BJ (cell line): ENCODE measurements around the gene CEP170B. TPM values are rescaled to one million over a fixed set of nuclear protein-coding genes. Genes with fewer than 3 reads are reported as not detected.

ENCODE experiments used
- CTCF ChIA-PET: fragments of 350-600 bp; formaldehyde crosslinking; extraction: SDS; loops from one replicate; lab custom pipeline; 2021; ENCODE audit warnings: antibody characterized with exemption, inconsistent platforms; lab: Yijun Ruan, JAX
- POLR2A ChIA-PET: fragments of 300-600 bp; sonication (Branson Sonifier 250); formaldehyde crosslinking; extraction: SDS; loops from one replicate; lab custom pipeline; 2021; ENCODE audit warnings: antibody characterized with exemption; lab: Charles Lee
- DNase-seq: peaks from one replicate; pipeline ENCODE4 v3.0.0-alpha.2; 2011; ENCODE audit warnings: low read depth
- H3K27me3 ChIP-seq: 2 replicates; pipeline ENCODE4 v1.6.0; 2011; ENCODE audit warnings: low read length; ENCODE audit not compliant: control insufficient read depth, insufficient read depth
- H3K36me3 ChIP-seq: 2 replicates; pipeline ENCODE4 v1.5.1; 2011; ENCODE audit warnings: low read length; ENCODE audit not compliant: control insufficient read depth, insufficient read depth
- H3K4me3 ChIP-seq: 2 replicates; pipeline ENCODE4 v1.5.1; 2011; ENCODE audit warnings: low read depth, mild to moderate bottlenecking, control low read depth, low read length
- polyA plus RNA-seq: library from polyadenylated mRNA; depleted of rRNA; stranded (reverse); fragments of >200 nt; gene quantifications from 2 replicates; pipeline ENCODE4 v1.2.3, GENCODE V29; 2011
- TF ChIP-seq, protein P1 (sequence below): IDR thresholded peaks from 2 replicates; pipeline ENCODE4 v1.5.1; 2011; ENCODE audit warnings: low read depth, mild to moderate bottlenecking, control low read depth, inconsistent platforms, low read length, moderate library complexity; ENCODE audit not compliant: insufficient read depth

CEP170B gene
- polyA plus RNA-seq, 1 experiment = 8.0 TPM

DNA sequence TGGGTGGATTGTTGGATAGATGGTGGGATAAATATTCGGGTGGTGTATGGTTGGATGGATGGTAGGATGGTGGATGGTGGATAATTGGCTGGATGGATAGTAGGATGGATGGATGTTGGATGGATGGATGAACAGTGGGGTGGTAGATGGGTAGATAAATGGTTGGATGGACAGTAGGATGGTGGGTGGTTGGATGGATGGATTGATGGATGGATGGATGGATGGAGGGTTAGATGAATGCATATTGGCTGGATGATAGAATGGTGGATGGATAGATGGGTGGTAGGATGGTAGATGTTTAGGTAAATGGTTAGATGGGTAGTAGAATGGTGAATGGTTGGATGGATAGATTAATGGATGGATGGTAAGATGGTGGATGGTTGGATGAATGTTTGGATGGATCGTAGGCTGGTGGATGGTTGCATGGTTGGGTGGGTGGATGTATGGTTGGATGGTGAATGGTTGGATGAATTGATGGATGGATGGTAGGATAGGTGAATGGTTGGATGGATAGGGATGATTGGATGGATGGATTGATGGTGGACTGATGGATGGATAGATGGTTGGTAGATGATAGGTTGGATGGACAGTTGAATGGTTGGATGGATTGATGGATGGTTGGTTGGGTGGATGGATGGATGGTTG lies 40.6 kb upstream of the CEP170B start:
- Histone ChIP-seq H3K4me3 (no peak overlapping the region), H3K36me3 (no peaks in the 10 kb centered on the region), H3K27me3 (no peaks in the 10 kb centered on the region)
- POLR2A ChIA-PET = no interaction called here
- DNase-seq = no peak
- TF ChIP-seq, protein P1, sequence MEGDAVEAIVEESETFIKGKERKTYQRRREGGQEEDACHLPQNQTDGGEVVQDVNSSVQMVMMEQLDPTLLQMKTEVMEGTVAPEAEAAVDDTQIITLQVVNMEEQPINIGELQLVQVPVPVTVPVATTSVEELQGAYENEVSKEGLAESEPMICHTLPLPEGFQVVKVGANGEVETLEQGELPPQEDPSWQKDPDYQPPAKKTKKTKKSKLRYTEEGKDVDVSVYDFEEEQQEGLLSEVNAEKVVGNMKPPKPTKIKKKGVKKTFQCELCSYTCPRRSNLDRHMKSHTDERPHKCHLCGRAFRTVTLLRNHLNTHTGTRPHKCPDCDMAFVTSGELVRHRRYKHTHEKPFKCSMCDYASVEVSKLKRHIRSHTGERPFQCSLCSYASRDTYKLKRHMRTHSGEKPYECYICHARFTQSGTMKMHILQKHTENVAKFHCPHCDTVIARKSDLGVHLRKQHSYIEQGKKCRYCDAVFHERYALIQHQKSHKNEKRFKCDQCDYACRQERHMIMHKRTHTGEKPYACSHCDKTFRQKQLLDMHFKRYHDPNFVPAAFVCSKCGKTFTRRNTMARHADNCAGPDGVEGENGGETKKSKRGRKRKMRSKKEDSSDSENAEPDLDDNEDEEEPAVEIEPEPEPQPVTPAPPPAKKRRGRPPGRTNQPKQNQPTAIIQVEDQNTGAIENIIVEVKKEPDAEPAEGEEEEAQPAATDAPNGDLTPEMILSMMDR = no peak
- CTCF ChIA-PET = interaction anchor here (4.2 kb wide), 1 partner anchor 56 kb away, joined by 76 read pairs; no protein-coding TSS in a partner anchor

DNA sequence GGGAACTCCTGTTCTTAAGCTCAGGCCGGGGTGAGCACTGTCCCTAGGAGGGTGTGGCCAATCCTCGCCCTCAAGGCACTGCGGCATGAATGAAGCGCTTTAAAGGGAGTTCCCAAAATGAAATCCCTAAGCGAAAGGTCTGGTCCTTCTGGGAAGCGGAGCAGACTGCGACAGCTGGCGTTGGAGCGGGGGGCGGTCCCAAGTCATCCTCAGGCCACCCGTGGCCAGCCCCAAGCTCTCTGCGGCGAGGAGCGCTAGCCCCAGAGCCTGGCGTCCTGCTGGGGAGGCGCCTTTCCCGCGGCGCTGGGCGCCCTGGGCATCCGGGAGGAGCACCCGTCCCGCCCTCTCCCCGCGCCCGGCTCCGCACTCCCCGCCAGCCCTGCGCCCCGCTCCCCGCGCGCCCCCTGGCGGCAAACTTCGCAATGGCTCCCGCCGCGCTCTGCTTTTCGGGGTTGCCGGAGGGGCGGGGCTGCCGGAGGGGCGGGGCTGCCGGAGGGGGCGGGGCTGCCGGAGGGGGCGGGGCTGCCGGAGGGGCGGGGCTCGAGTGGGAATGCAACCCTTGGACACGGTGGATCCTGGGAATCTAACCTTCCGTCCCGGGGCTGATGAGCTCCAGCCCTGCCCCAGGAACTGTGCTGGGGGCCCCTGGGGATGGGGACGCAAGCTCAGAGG lies 38.7 kb upstream of the CEP170B start:
- peak overlapping the region; percentile 57 for H3K4me3 ChIP-seq
- ChIA-PET POLR2A (interaction anchor here (0.6 to 0.7 kb wide), 3 partner anchors 35 to 141 kb away, joined by 4 to 12 read pairs (median 7); no protein-coding TSS in a partner anchor), CTCF (interaction anchor here (0.6 to 4.2 kb wide), 18 partner anchors 17 to 201 kb away, joined by 3 to 76 read pairs (median 4); partner anchors contain the start of gene SIVA1)

DNA sequence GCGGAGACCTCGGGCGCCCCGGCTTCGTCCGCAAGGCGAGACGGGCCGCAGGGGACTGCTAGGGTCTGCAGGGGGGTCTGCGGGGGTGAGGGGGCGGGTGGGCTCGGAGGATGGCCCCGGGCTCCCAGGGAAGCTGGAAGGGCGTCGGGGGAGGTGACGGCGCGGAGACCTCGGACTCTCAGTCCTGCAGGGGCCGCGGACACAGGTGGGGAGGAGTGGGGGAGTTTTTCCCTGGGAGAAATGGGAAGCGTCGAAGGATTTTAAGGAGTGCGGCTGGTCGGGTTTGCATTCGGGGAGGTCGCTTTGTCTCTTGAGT lies 38.2 kb upstream of the CEP170B start:
- DNase-seq = no peak
- TF ChIP-seq, protein P1 = no peak
- CTCF ChIA-PET = interaction anchor here (0.6 to 4.2 kb wide), 13 partner anchors 16 to 231 kb away, joined by 3 to 76 read pairs (median 4); no protein-coding TSS in a partner anchor
- Histone ChIP-seq H3K27me3 (no peaks in the 10 kb centered on the region), H3K36me3 (no peaks in the 10 kb centered on the region), H3K4me3 (peak overlapping the region; percentile 53)
- POLR2A ChIA-PET = interaction anchor here (0.6 to 0.7 kb wide), 3 partner anchors 35 to 141 kb away, joined by 4 to 12 read pairs (median 7); no protein-coding TSS in a partner anchor

More for the DNA sequence above, 38.7 kb upstream of the CEP170B start:
- H3K27me3 ChIP-seq = no peaks in the 10 kb centered on the region
- no peaks in the 10 kb centered on the region for H3K36me3 ChIP-seq
- TF ChIP-seq, protein P1 = peak; percentile 51
- peak; percentile 9 for DNase-seq

DNA sequence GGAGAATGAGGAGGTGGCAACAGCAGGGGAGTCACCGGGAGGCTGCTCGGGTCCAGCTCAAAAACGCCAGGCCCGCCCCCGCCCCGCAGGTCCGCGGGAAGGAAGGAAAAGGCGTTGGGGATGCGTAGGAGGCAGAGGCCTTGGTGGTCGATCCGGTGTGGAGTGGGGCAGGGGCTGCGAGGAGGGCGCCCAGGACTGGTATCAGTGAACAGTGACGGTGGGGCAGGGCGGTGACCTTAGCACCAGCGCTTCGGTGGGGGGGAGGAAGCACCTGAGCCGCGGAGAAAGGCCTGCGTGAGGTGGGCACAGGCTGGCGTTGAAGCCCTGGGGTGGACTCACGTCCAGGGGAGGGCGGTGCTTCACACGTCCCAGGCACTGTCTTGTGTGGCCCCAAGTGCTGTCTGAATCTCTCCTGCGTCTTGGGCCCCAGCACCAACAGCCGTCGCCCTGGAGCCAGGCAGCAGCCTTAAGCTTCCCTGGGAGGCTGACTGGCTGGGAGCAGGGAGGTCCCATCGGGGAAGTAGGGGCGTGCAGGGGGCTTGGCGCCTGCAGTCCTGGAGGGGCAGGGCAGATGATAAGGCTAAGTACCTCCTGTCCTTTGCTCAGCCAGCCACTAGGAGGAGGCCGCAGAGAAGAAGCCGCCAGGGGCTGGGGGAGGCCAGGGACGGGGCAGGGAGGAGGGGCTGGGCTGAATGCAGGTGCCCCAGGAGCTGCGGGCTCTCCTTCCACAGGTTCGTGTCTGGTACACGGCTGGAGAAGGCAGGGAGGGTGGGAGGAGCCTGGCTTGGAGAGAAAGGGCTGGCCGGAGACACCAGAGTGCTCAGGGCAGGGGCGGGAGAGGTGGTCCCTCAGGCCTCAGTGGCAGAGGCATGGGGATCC lies 37.7 kb upstream of the CEP170B start:
- TF ChIP-seq, protein P1 = peak; percentile 70
- no peak for DNase-seq
- Histone ChIP-seq H3K36me3 (no peaks in the 10 kb centered on the region), H3K27me3 (no peaks in the 10 kb centered on the region), H3K4me3 (peak overlapping the region; percentile 53)
- CTCF ChIA-PET = interaction anchor here (0.7 to 4.2 kb wide), 12 partner anchors 15 to 232 kb away, joined by 3 to 76 read pairs (median 4); no protein-coding TSS in a partner anchor
- POLR2A ChIA-PET = interaction anchor here (0.6 to 0.7 kb wide), 2 partner anchors 61 to 140 kb away, joined by 4 to 12 read pairs; no protein-coding TSS in a partner anchor
